K562 (cell line): Measurements from ENCODE around the gene CHCHD10. TPM values are rescaled to one million over a fixed set of nuclear protein-coding genes. Genes with fewer than 3 reads are reported as not detected.

Source experiments
- CAMTA2 ChIP-seq: fragments of 250-450 bp; sonication (Bioruptor Pico); conservative IDR thresholded peaks from 2 replicates; pipeline ENCODE4 v1.5.1; 2022
- FOXJ2 ChIP-seq: fragments of 200-800 bp; sonication (Bioruptor generic); IDR thresholded peaks from 2 replicates; pipeline ENCODE4 v1.6.1; 2016; ENCODE audit warnings: missing genetic modification characterization, missing compliant biosample characterization
- GTF2B ChIP-seq: IDR thresholded peaks from 2 replicates; pipeline ENCODE4 v1.6.1; 2011; ENCODE audit not compliant: insufficient read length; ENCODE audit errors: extremely low read depth
- HDAC8 ChIP-seq: fragments of 450-650 bp; IDR thresholded peaks from 2 replicates; pipeline ENCODE4 v1.6.1; 2016; ENCODE audit warnings: mild to moderate bottlenecking, missing genetic modification characterization, moderate library complexity, missing compliant biosample characterization
- HMG20A ChIP-seq: fragments of 450-650 bp; formaldehyde crosslinking; conservative IDR thresholded peaks from 2 replicates; pipeline ENCODE4 v1.4.0; 2020; ENCODE audit warnings: mild to moderate bottlenecking, mixed read lengths
- HNRNPLL ChIP-seq: fragments of 200-400 bp; formaldehyde crosslinking; IDR thresholded peaks from 2 replicates; pipeline ENCODE4 v1.6.1; 2017; ENCODE audit warnings: low read length, low read depth, mild to moderate bottlenecking; ENCODE audit not compliant: poor library complexity, severe bottlenecking
- HSF4 ChIP-seq: fragments of 250-450 bp; sonication (Bioruptor Pico); IDR thresholded peaks from 2 replicates; pipeline ENCODE4 v2.1.2; 2022; ENCODE audit warnings: mild to moderate bottlenecking, moderate library complexity, borderline replicate concordance
- MAFK ChIP-seq: IDR thresholded peaks from 2 replicates; pipeline ENCODE4 v1.6.1; 2011; ENCODE audit warnings: low read length, improper control_type of control experiment
- MCM3 ChIP-seq: fragments of 450-650 bp; IDR thresholded peaks from 2 replicates; pipeline ENCODE4 v1.6.1; 2016
- NR0B1 ChIP-seq: fragments of 450-650 bp; IDR thresholded peaks from one replicate; pipeline ENCODE4 v1.6.1; 2018; ENCODE audit warnings: mild to moderate bottlenecking, moderate library complexity; ENCODE audit not compliant: partially characterized antibody
- NUFIP1 ChIP-seq: fragments of 450-650 bp; IDR thresholded peaks from 2 replicates; pipeline ENCODE4 v1.6.1; 2018; ENCODE audit not compliant: partially characterized antibody
- SREBF1 ChIP-seq: fragments of 150-350 bp; IDR thresholded peaks from 2 replicates; pipeline ENCODE4 v1.6.1; 2014; ENCODE audit warnings: antibody characterized with exemption, low read depth, low read length, borderline replicate concordance
- ZBED1 ChIP-seq: IDR thresholded peaks from 2 replicates; pipeline ENCODE4 v1.6.1; 2014
- ZKSCAN1 ChIP-seq: fragments of 150-350 bp; IDR thresholded peaks from 2 replicates; pipeline ENCODE4 v1.6.1; 2016; ENCODE audit warnings: low read depth, low read length
- ZNF24 ChIP-seq: fragments of 450-650 bp; IDR thresholded peaks from 2 replicates; pipeline ENCODE4 v1.6.1; 2016
- ZNF318 ChIP-seq, 2 experiments: fragments of 450-650 bp; IDR thresholded peaks; 2 replicates each; pipeline ENCODE4 v1.6.1; 2016; ENCODE audit warnings: mild to moderate bottlenecking in 2 of 2, borderline replicate concordance in 1 of 2, low read depth in 1 of 2, moderate library complexity in 1 of 2
- ZNF507 ChIP-seq: conservative IDR thresholded peaks from 2 replicates; pipeline ENCODE4 v1.6.1; 2017; ENCODE audit warnings: missing genetic modification characterization, missing compliant biosample characterization
- ZNF699 ChIP-seq: fragments of 250-450 bp; sonication (Bioruptor Pico); IDR thresholded peaks from 2 replicates; pipeline ENCODE4 v1.8.0; 2021; ENCODE audit warnings: mild to moderate bottlenecking, moderate library complexity; ENCODE audit not compliant: insufficient replicate concordance
- ZSCAN29 ChIP-seq: fragments of 450-650 bp; IDR thresholded peaks from 2 replicates; pipeline ENCODE4 v1.6.1; 2017
- polyA plus RNA-seq, 8 experiments: library from polyadenylated mRNA; depleted of rRNA in 4 of 8; stranded (reverse) in 5 of 8; unstranded in 3 of 8; fragments of >200 nt; fragmentation: Nextera tagmentation in 2 of 8; fragmentation: Illumina TruSeq in 1 of 8; extraction: Ambion mirVana in 2 of 8; extraction: Trizol in 1 of 8; gene quantifications; 2 replicates each; pipeline versions ENCODE4 v1.2.1 to v1.2.3, GENCODE V29; 2011 to 2014; ENCODE audit warnings: inconsistent platforms in 1 of 8, missing spikeins in 1 of 8
- total RNA-seq, 7 experiments: library from RNA; depleted of rRNA in 6 of 7; stranded (reverse); fragments of >200 nt in 6 of 7; fragmentation: Illumina TruSeq in 2 of 7; extraction: Trizol in 2 of 7; gene quantifications; 2 replicates each; pipeline versions ENCODE4 v1.2.1 to v1.2.3, GENCODE V29; 2011 to 2021; ENCODE audit warnings: low replicate concordance in 1 of 7

Gene CHCHD10
- total and polyA plus RNA-seq, 9 of the 15 experiments (the other 6 are each of a cell fraction or from before 2014, with no cell fraction given), result 15.2 to 292 (median 102) TPM

GRCh38 chr22:23716811-23717801 is 50.7 kb downstream of the CHCHD10 start (continued):
- TF ChIP-seq ZKSCAN1 (no peak), NUFIP1 (no peak), MCM3 (no peak), ZNF318 (IDR thresholded peaks at IDR 0.05; ENCODE audit: borderline replicate concordance in 1 of 2, low read depth in 1 of 2) (no peak), GTF2B (no peak), ZSCAN29 (no peak), HSF4 (CRISPR knock-in tag) (no peak), SREBF1 (peak; percentile 53; the same call in 1 of the 2 replicates), FOXJ2 (tag) (no peak), ZNF507 (tag) (no peak), ZNF24 (no peak), CAMTA2 (CRISPR knock-in tag) (no peak), NR0B1 (no peak), MAFK (no peak), ZBED1 (no peak), HDAC8 (tag) (no peak), ZNF699 (CRISPR knock-in tag) (no peak), HNRNPLL (peak; percentile 96), HMG20A (CRISPR knock-in tag) (no peak)
